K562 (cell line): ENCODE data around the gene RIPOR2. TPM values are rescaled to one million over a fixed set of nuclear protein-coding genes. Genes with fewer than 3 reads are reported as not detected.

Experiments used
- ATAC-seq: fragments of 200-7000 bp; cut with Tn5 transposase; 3 replicates; pipeline ENCODE4 v1.9.1; 2020; ENCODE audit warnings: moderate library complexity
- BruUV-seq: library from RNA; stranded (reverse); fragments of 400-500 nt; replicated peaks from 2 replicates; lab custom pipeline; 2021; lab: Mats Ljungman, UMichigan
- CTCF ChIA-PET: fragments of 300-600 bp; formaldehyde crosslinking; extraction: SDS; loops from one replicate; lab custom pipeline; 2021; ENCODE audit warnings: low intra/inter-chr PET ratio; lab: Yijun Ruan, JAX
- POLR2A ChIA-PET: fragments of 300-600, 350-650 bp; sonication (Branson Sonifier 250); formaldehyde crosslinking; extraction: SDS; loops from one replicate; lab custom pipeline; 2021; ENCODE audit warnings: antibody characterized with exemption, inconsistent platforms; lab: Yijun Ruan, JAX
- DNase-seq, 4 experiments: peaks; one replicate each; pipeline versions ENCODE4 v3.0.0 to v3.0.0-alpha.2; 2011 to 2018; ENCODE audit warnings: low spot score in 3 of 4, mixed read lengths in 3 of 4; ENCODE audit errors: extremely low read depth in 1 of 4
- FAIRE-seq: peaks from 2 replicates; lab custom pipeline; 2011; peaks lifted over from hg19 to GRCh38; lab: Jason Lieb, UNC
- H2AFZ ChIP-seq: 2 replicates; pipeline ENCODE4 v1.6.0; 2011; ENCODE audit warnings: low read depth, low read length, control low read depth, inconsistent platforms
- H3K27ac ChIP-seq: fragments of 200-600 bp; 3 replicates; pipeline ENCODE4 v1.8.0; 2011; ENCODE audit warnings: low read depth, mild to moderate bottlenecking, control low read depth, inconsistent platforms, low read length, moderate library complexity, mixed read lengths; ENCODE audit errors: extremely low read depth
- H3K27me3 ChIP-seq, 2 experiments: fragments of 300-600 bp in 1 of 2; 2 replicates in 1 of 2; 3 replicates in 1 of 2; pipeline versions ENCODE4 v1.6.0 to v1.8.0; 2011; ENCODE audit warnings: inconsistent platforms in 2 of 2, low read length in 2 of 2, mild to moderate bottlenecking in 1 of 2, mixed read lengths in 1 of 2, moderate library complexity in 1 of 2; ENCODE audit not compliant: control insufficient read depth in 2 of 2, insufficient read depth in 2 of 2
- H3K36me3 ChIP-seq: fragments of 300-600 bp; 3 replicates; pipeline ENCODE4 v1.8.0; 2011; ENCODE audit warnings: mild to moderate bottlenecking, low read length, inconsistent platforms; ENCODE audit not compliant: control insufficient read depth, insufficient read depth
- H3K4me1 ChIP-seq, 2 experiments: fragments of 200-600 bp in 1 of 2; replicated peaks in 1 of 2; 2 replicates in 1 of 2; 3 replicates in 1 of 2; pipeline versions ENCODE4 v1.5.1 to v1.8.0; 2011; ENCODE audit warnings: inconsistent platforms in 2 of 2, low read length in 2 of 2, mild to moderate bottlenecking in 1 of 2, mixed read lengths in 1 of 2, moderate library complexity in 1 of 2; ENCODE audit not compliant: control insufficient read depth in 2 of 2, insufficient read depth in 2 of 2
- H3K4me2 ChIP-seq: 2 replicates; pipeline ENCODE4 v1.6.1; 2011; ENCODE audit warnings: low read length, control low read depth, inconsistent platforms, mixed read lengths; ENCODE audit not compliant: insufficient read depth
- H3K4me3 ChIP-seq: fragments of 200-600 bp; sonication (generic), shearing (Covaris generic); 2 replicates; pipeline ENCODE4 v1.5.1; 2016; ENCODE audit warnings: control low read depth, inconsistent platforms
- H3K79me2 ChIP-seq: fragments of 200-600 bp; 3 replicates; pipeline ENCODE4 v1.8.0; 2011; ENCODE audit warnings: low read length, inconsistent platforms; ENCODE audit not compliant: control insufficient read depth, insufficient read depth
- H3K9ac ChIP-seq, 2 experiments: 2 replicates each; pipeline versions ENCODE4 v1.6.0 to v1.6.1; 2011; ENCODE audit warnings: low read depth in 2 of 2, low read length in 2 of 2, control low read depth in 1 of 2, inconsistent platforms in 1 of 2, mild to moderate bottlenecking in 1 of 2, mixed read lengths in 1 of 2; ENCODE audit not compliant: insufficient read depth in 1 of 2
- H3K9me1 ChIP-seq: one replicate; pipeline ENCODE4 v1.6.0; 2011; ENCODE audit warnings: inconsistent platforms, mild to moderate bottlenecking, low read length, moderate library complexity; ENCODE audit not compliant: control insufficient read depth, insufficient read depth
- H3K9me3 ChIP-seq: replicated peaks from 2 replicates; pipeline ENCODE4 v1.5.1; 2011; ENCODE audit warnings: low read depth, low read length, inconsistent platforms; ENCODE audit not compliant: control insufficient read depth, insufficient read depth
- H4K20me1 ChIP-seq: replicated peaks from 2 replicates; pipeline ENCODE4 v1.6.1; 2011; ENCODE audit warnings: low read length, inconsistent platforms, mixed read lengths; ENCODE audit not compliant: control insufficient read depth, insufficient read depth
- CREBBP ChIP-seq: IDR thresholded peaks from one replicate; pipeline ENCODE4 v1.6.1; 2012; ENCODE audit warnings: low read depth, mild to moderate bottlenecking, control low read depth, inconsistent platforms, low read length
- GTF2B ChIP-seq: IDR thresholded peaks from 2 replicates; pipeline ENCODE4 v1.6.1; 2011; ENCODE audit not compliant: insufficient read length; ENCODE audit errors: extremely low read depth
- XRCC4 ChIP-seq: IDR thresholded peaks from one replicate; pipeline ENCODE4 v1.6.1; 2011; ENCODE audit not compliant: insufficient read depth, insufficient read length; ENCODE audit errors: extremely low read depth
- ZNF609 ChIP-seq: sonication (generic); formaldehyde crosslinking; IDR thresholded peaks from 2 replicates; pipeline ENCODE4 v1.8.1; 2023; ENCODE audit warnings: missing genetic modification reagents, mild to moderate bottlenecking, borderline replicate concordance
- WGBS: fragments of 100-300 bp; shearing (Covaris generic); methylation state at CpG from one replicate; pipeline ENCODE4 v1.1.6; 2016; ENCODE audit warnings: low coverage, mixed read lengths; ENCODE audit not compliant: insufficient coverage; ENCODE audit errors: missing lambda C conversion rate; 5-methylcytosine and 5-hydroxymethylcytosine counted together
- in situ Hi-C: fragments of 300-500 bp; cut with MboI; formaldehyde crosslinking; loops from 4 replicates; pipeline ENCODE4 v1.15.0; 2018; ENCODE audit warnings: inconsistent platforms, mixed read lengths
- intact Hi-C: fragments of 100-400 bp; cut with micrococcal nuclease; formaldehyde crosslinking; loops from 2 replicates; pipeline ENCODE4 v1.14.2; 2022
- polyA plus RNA-seq, 8 experiments: library from polyadenylated mRNA; depleted of rRNA in 4 of 8; stranded (reverse) in 5 of 8; unstranded in 3 of 8; fragments of >200 nt; fragmentation: Nextera tagmentation in 2 of 8; fragmentation: Illumina TruSeq in 1 of 8; extraction: Ambion mirVana in 2 of 8; extraction: Trizol in 1 of 8; gene quantifications; 2 replicates each; pipeline versions ENCODE4 v1.2.1 to v1.2.3, GENCODE V29; 2011 to 2014; ENCODE audit warnings: inconsistent platforms in 1 of 8, missing spikeins in 1 of 8
- total RNA-seq, 7 experiments: library from RNA; depleted of rRNA in 6 of 7; stranded (reverse); fragments of >200 nt in 6 of 7; fragmentation: Illumina TruSeq in 2 of 7; extraction: Trizol in 2 of 7; gene quantifications; 2 replicates each; pipeline versions ENCODE4 v1.2.1 to v1.2.3, GENCODE V29; 2011 to 2021; ENCODE audit warnings: low replicate concordance in 1 of 7

The RIPOR2 gene
- total and polyA plus RNA-seq, 9 of the 15 experiments (the other 6 are each of a cell fraction or from before 2014, with no cell fraction given) = 0.04 to 1.0 (median 0.47) TPM; not detected in 2

GRCh38 chr6:24861934-24862333 lies 73.8 kb downstream of the RIPOR2 start:
- Histone ChIP-seq H3K27me3 (peaks cover 13 to 20% of the 10 kb centered on the region in 2 experiments), H3K4me1 (no peaks in the 10 kb centered on the region), H3K36me3 (no peaks in the 10 kb centered on the region), H3K27ac (no peak overlapping the region), H3K4me2 (no peak overlapping the region), H3K9me1 (no peaks in the 10 kb centered on the region), H2AFZ (no peak overlapping the region), H3K9ac (no peak overlapping the region), H3K4me3 (no peak overlapping the region), H3K9me3 (no peaks in the 10 kb centered on the region), H4K20me1 (no peaks in the 10 kb centered on the region), H3K79me2 (no peaks in the 10 kb centered on the region)
- POLR2A ChIA-PET = no interaction called here
- FAIRE-seq (no peak), ATAC-seq (no peak), DNase-seq (no peak)
- BruUV-seq = no TSS peak
- in situ Hi-C loops = no loop called here
- WGBS = 0% methylated on average over 2 of the region's 2 CpGs
- intact Hi-C loops = no loop called here
- CTCF ChIA-PET = no interaction called here
- TF ChIP-seq GTF2B (no peak), CREBBP (no peak), XRCC4 (no peak)

- no peak overlapping the region for H2AFZ ChIP-seq
- intact Hi-C loops = loop anchor here (10.0 kb wide), 2 partner anchors 275 to 745 kb away; no protein-coding TSS in a partner anchor
- DNase-seq (no peak), ATAC-seq (no peak), FAIRE-seq (no peak)
- WGBS = 9% methylated on average over 6 of the region's 6 CpGs
- TF ChIP-seq ZNF609 (CRISPR knock-in tag) = no peak
- H3K4me1 ChIP-seq = no peaks in the 10 kb centered on the region
- ChIA-PET CTCF (no interaction called here), POLR2A (interaction anchor here (0.7 to 1.5 kb wide), 3 partner anchors 10 to 278 kb away, joined by 3 to 5 read pairs (median 3); no protein-coding TSS in a partner anchor)
- BruUV-seq = no TSS peak
- H3K27ac ChIP-seq = no peak overlapping the region
- no peaks in the 10 kb centered on the region for H3K9me1 ChIP-seq
- peaks cover 13 to 21% of the 10 kb centered on the region in 2 experiments for H3K27me3 ChIP-seq
- no peak overlapping the region for H3K4me3 ChIP-seq
- H3K9me3 ChIP-seq = no peaks in the 10 kb centered on the region
- in situ Hi-C loops = no loop called here
- H3K79me2 ChIP-seq = no peaks in the 10 kb centered on the region
- H3K4me2 ChIP-seq = no peak overlapping the region
- H3K36me3 ChIP-seq = no peaks in the 10 kb centered on the region
- no peak overlapping the region for H3K9ac ChIP-seq
- H4K20me1 ChIP-seq = no peaks in the 10 kb centered on the region
These were observed 76.1 kb downstream of the RIPOR2 start for GRCh38 chr6:24859608-24860200.
